ENCODE measurements around the gene LLCFC1. TPM values are rescaled to one million over a fixed set of nuclear protein-coding genes. Genes with fewer than 3 reads are reported as not detected.

The LLCFC1 gene
- total RNA-seq, 2 donors from 2014 or later: not detected

Other genes with a start within 250 kb of the LLCFC1 start
- gene PRSS1, start 190.0 kb upstream of the LLCFC1 start, total RNA-seq: not detected
- gene PRSS2, start 168.5 kb upstream of the LLCFC1 start, total RNA-seq: not detected
- 10 to 100 TPM; 52.3 to 59.9 TPM for gene EPHB6, start 84.4 kb upstream of the LLCFC1 start, total RNA-seq
- not detected for gene TRPV6, start 53.7 kb upstream of the LLCFC1 start, total RNA-seq
- not detected for gene TRPV5, start 5.7 kb upstream of the LLCFC1 start, total RNA-seq
- 1 to 10 TPM in 1 of 2 donors, under 1 TPM in 1; 0.52 to 3.3 TPM for gene KEL, start 22.9 kb downstream of the LLCFC1 start, total RNA-seq
- not detected for gene OR9A2, start 87.6 kb downstream of the LLCFC1 start, total RNA-seq
- not detected for gene OR6V1, start 112.9 kb downstream of the LLCFC1 start, total RNA-seq
- not detected for gene PIP, start 192.6 kb downstream of the LLCFC1 start, total RNA-seq
- not detected for gene TAS2R39, start 243.9 kb downstream of the LLCFC1 start, total RNA-seq